Measurements from ENCODE around the gene MON1A. TPM values are rescaled to one million over a fixed set of nuclear protein-coding genes. Genes with fewer than 3 reads are reported as not detected.

Gene MON1A
- total RNA-seq, 2 donors from 2014 or later = 7.8 to 12.0 TPM

GRCh38 chr3:49876567-49876966 is 53.0 kb downstream of the MON1A start:
- Histone ChIP-seq H3K36me3 (no peaks in the 10 kb centered on the region), H3K27ac (no peak overlapping the region), H3K4me3 (no peak overlapping the region), H3K27me3 (replicated peaks; ENCODE audit: insufficient read depth) (no peaks in the 10 kb centered on the region), H3K4me1 (replicated peaks) (no peaks in the 10 kb centered on the region), H3K9me3 (no peaks in the 10 kb centered on the region)
- TF ChIP-seq, protein P1, sequence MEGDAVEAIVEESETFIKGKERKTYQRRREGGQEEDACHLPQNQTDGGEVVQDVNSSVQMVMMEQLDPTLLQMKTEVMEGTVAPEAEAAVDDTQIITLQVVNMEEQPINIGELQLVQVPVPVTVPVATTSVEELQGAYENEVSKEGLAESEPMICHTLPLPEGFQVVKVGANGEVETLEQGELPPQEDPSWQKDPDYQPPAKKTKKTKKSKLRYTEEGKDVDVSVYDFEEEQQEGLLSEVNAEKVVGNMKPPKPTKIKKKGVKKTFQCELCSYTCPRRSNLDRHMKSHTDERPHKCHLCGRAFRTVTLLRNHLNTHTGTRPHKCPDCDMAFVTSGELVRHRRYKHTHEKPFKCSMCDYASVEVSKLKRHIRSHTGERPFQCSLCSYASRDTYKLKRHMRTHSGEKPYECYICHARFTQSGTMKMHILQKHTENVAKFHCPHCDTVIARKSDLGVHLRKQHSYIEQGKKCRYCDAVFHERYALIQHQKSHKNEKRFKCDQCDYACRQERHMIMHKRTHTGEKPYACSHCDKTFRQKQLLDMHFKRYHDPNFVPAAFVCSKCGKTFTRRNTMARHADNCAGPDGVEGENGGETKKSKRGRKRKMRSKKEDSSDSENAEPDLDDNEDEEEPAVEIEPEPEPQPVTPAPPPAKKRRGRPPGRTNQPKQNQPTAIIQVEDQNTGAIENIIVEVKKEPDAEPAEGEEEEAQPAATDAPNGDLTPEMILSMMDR (IDR thresholded peaks at IDR 0.05) = no peak
- TF ChIP-seq POLR2A (IDR thresholded peaks at IDR 0.05) (no peak), POLR2AphosphoS5 (IDR thresholded peaks at IDR 0.05) (no peak)
- intact Hi-C loops (cut with DNase I) = no loop called here
- no peak for DNase-seq (ENCODE audit: low spot score)
- WGBS = 79% methylated on average over 4 of the region's 5 CpGs

DNA sequence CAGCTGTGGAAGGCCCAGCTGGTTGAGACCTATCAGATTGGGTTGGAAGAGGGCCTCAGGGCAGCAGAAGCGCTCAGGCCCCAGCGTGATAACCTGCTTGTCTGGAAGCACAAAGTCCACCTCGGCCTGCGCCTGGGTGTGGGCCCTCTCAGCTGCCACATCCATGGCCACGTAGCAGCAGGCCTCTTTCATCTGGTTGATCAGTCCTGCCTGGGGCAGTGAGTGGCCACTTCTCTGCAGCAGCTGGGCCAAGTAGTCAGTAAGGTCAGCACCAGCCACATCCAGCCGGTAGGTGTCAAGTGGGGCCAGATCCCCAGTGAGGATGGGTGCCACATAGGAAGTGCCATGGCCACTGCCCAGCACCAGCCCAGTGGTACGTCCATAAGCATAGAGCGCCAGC is 56.0 kb downstream of the MON1A start:
- TF ChIP-seq POLR2A (IDR thresholded peaks at IDR 0.05) (no peak), POLR2AphosphoS5 (IDR thresholded peaks at IDR 0.05) (no peak)
- TF ChIP-seq, protein P1 (IDR thresholded peaks at IDR 0.05) = no peak
- no peak for DNase-seq (ENCODE audit: low spot score)
- no peaks in the 10 kb centered on the region for H3K9me3 ChIP-seq
- H3K27me3 ChIP-seq (replicated peaks; ENCODE audit: insufficient read depth) = peaks cover 4% of the 10 kb centered on the region
- WGBS = 91% methylated on average over 8 of the region's 8 CpGs
- no peaks in the 10 kb centered on the region for H3K4me1 ChIP-seq (replicated peaks)
- no peak overlapping the region for H3K4me3 ChIP-seq
- intact Hi-C loops (cut with DNase I) = no loop called here
- no peaks in the 10 kb centered on the region for H3K36me3 ChIP-seq
- H3K27ac ChIP-seq = no peak overlapping the region

DNA sequence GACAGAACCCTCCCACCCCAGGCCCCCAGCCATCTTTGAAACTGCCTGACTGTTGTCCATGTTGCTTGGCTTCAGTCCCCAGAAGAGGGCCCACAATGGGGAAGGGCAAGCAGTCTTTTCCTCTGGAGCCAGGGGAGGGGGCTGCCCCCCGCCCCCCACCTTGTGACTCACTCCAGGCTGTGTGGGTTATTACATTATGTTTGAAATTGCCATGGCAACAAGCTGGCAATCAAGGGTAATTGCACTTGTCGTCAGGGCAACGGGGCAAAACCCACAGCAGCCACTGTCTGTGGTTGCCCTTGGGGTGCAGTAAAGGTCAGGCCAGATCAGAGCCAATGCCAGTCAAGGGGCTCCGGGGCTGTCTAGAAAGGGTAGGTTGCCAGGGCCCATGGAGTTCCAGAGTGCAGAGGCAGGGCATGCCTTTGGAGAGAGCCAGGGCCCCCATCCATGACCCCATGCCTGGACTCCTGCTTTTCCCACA is 56.8 kb downstream of the MON1A start:
- Histone ChIP-seq H3K36me3 (no peaks in the 10 kb centered on the region), H3K27me3 (replicated peaks; ENCODE audit: insufficient read depth) (peaks cover 4% of the 10 kb centered on the region), H3K9me3 (no peaks in the 10 kb centered on the region), H3K4me3 (no peak overlapping the region), H3K27ac (no peak overlapping the region), H3K4me1 (replicated peaks) (no peaks in the 10 kb centered on the region)
- WGBS = 47% methylated on average over 4 of the region's 4 CpGs
- intact Hi-C loops (cut with DNase I) = no loop called here
- no peak for DNase-seq (ENCODE audit: low spot score)
- TF ChIP-seq POLR2AphosphoS5 (IDR thresholded peaks at IDR 0.05) (no peak), POLR2A (IDR thresholded peaks at IDR 0.05) (no peak)
- TF ChIP-seq, protein P1 (IDR thresholded peaks at IDR 0.05) = no peak

DNA sequence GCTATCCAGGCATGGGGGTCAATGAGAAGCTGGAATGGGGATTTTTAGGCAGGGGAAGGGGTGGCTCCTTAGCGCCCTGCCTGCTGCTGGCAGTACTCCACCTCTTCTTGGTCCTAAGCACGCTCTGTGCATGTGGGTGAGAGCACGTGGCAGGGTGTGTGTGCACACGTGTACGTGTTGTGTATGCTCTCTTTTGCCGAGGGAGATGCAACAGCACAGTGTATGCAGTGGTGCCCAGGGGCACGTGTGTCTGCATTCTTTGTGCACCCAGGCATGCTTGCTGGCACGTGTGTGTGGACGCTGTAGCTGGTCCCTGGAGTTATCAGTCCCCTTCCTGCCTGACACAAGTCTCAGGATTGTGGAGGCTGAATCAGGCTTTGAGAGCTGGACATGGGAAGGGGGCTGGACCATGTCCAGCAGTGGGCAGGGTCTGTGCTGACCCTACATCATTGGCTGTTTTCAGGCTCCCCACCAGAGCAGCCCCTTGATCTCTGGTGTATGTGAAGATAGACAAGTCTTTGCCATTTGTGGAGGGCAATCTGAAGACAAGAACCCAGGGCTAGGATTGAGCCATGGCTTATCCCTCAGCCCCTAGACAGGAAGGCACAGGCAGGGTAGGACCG is 58.0 kb downstream of the MON1A start:
- H3K27me3 ChIP-seq (replicated peaks; ENCODE audit: insufficient read depth) = peaks cover 4% of the 10 kb centered on the region

More for the DNA sequence above, 58.0 kb downstream of the MON1A start:
- intact Hi-C loops (cut with DNase I) = no loop called here
- no peak for DNase-seq (ENCODE audit: low spot score)
- Histone ChIP-seq H3K36me3 (no peaks in the 10 kb centered on the region), H3K4me1 (replicated peaks) (no peaks in the 10 kb centered on the region), H3K9me3 (no peaks in the 10 kb centered on the region), H3K4me3 (no peak overlapping the region), H3K27ac (no peak overlapping the region)
- WGBS = 60% methylated on average over 9 of the region's 10 CpGs
- TF ChIP-seq POLR2AphosphoS5 (IDR thresholded peaks at IDR 0.05) (no peak), POLR2A (IDR thresholded peaks at IDR 0.05) (no peak)
- TF ChIP-seq, protein P1 (IDR thresholded peaks at IDR 0.05) = no peak
